ENCODE measurements around the gene NAALADL2.

Gene NAALADL2

DNA sequence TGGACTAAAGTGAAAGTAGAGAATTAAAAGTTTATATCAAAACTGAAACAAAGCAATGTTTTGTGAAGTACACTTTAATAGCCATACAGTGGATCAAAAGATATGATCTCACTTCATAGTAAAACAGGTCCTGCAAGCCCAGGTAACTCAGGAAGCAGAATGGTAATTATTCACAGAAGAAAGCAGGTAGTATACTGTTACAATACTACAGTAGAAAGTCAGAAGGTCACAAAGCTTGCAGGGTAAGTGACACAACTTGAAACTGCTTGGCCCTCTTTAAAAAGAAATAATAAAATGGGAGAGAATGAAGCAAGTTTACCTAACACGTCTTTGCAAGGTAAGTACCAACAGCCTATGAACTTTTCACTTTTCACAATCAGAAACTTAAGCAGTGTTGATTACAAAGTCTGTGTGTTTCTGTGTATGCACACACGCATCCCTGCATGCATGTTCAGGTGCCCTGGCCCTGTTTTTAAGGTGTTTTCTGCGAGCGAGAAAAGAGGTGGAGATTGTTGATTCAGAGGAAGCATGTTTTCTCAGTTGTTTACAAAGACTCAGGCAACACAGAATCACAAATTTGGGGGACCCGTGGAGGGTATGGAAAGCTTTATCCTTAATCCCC lies at the start of gene NAALADL2:
TSS of gene NAALADL2 (plus strand) at position 221 of the 622 bp plus-strand sequence.
- DNase-seq (ENCODE audit: low read depth in 2 of 2): no peak

DNA sequence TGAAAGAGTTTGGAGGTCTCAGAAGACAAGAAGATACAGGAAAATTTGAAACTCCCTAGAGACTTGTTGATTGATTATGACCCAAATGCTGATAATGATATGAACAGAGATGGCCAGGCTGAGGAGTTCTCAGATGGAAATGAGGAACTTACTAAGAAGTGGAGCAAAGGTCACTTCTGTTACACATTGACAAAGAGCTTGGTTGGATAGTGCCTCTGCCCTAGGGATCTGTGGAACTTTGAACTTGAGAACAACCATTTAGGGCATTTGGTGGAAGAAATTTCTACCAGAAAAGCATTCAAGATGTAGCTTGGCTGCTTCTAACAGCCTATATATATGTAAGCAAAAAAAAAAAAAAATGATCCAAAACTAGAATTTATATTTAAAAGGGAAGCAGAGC lies 48.9 kb upstream of the NAALADL2 start:
- DNase-seq (ENCODE audit: low read depth in 2 of 2): no peak

DNA sequence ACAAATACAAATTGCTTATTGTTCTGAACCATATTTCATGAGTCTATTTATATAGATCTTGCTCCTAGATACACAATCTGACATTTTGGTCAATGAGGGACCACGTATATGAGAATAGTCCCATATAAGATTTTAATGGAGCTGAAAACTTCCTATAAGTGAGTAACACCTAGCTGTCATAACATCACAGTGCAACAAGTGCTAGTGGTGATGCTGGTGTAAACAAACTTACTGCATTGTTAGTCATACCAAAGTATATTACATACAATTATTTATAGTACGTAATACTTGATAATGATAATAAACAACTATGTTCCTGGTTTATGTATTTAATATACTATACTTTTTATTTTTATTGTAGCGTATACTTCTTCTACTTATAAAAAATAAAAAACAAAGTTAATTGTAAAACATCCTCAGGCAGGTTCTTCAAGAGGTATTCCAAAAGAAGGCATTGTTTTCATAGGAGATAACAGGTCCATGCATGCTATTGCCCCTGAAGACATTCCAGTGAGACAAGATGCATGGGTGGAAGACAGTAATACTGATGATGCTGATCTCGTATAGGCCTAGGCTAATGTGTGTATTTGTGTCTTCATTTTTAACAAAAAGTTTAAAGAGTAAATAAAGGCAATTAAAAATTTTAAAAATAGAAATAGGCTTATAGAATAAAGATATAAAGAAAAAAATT lies 46.8 kb upstream of the NAALADL2 start:
- no peak for DNase-seq (ENCODE audit: low read depth in 2 of 2)

DNA sequence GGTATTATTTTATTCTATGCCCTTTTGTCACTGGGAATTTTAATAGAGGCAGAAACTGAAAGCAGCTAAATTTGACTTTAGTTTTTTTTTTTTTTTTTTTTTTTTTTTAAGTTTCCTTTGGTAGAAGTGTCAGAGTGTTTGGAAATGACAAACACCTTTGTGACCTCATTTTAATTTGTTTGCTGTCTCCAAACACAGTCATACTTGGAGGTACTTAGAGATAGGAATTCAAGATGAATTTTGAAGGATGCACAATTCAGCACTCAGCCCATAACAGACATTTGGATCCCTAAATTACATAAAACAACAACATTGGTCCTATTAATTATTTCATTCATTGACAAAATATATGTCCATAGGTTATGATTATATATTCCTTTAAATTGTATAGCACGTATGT lies 43.4 kb upstream of the NAALADL2 start:
- no peak for DNase-seq (ENCODE audit: low read depth in 2 of 2)

DNA sequence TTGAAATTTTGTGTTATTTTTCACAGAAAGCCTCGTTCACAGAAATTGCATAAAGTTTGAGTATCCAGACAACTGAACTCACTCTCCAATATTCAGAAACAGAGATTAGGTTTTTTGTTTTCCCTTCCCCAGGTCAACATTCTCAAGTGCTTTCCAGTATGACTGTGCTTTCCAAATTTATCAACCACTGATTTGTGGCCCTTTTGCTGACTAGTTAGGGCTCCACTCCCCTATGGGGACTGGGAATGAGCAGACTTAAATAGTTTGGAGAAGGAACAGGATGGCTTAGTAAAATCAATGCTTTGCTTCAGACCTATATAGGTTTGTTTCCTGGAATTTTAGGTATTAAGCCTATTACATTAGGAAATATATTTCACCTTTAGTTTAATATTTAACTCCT lies 38.2 kb upstream of the NAALADL2 start:
- DNase-seq (ENCODE audit: low read depth in 2 of 2): no peak

DNA sequence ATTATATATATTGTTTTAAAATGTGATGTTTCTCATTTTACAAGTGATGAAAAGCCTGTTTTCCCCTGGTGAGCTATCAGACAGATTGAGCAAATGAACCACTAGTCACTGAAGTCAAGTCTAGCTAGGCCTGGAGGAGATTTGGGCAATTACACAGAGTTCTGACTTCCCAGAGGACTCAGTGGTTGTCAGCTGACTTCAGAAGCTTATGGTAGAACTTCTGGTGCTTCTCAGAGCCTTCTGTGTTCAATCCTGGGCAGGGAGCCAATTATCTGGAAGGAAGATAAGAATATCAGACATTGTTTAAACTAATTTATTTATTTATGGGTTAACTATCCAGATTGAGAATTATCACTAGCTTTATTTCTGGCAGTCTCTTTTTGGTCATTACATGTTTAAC lies 37.7 kb upstream of the NAALADL2 start:
- DNase-seq (ENCODE audit: low read depth in 2 of 2): no peak

DNA sequence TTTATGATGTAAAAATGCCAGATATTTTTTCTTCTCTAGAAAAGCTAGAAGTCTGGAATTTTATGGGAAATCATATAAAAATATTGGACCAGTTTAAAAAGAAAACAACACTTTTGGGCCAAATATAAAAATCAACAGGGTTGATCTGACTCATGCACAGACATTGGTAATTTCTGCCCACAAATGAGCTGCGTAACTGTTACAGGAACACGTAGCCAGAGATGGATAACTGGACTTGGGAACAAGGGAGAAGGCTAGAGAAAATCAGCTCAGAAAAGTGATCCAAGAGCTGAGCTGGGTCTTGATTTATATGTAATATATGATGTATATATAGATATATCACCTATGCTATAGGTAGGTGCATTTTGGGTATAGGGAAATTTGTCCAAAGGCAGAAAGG lies 36.8 kb upstream of the NAALADL2 start:
- no peak for DNase-seq (ENCODE audit: low read depth in 2 of 2)

DNA sequence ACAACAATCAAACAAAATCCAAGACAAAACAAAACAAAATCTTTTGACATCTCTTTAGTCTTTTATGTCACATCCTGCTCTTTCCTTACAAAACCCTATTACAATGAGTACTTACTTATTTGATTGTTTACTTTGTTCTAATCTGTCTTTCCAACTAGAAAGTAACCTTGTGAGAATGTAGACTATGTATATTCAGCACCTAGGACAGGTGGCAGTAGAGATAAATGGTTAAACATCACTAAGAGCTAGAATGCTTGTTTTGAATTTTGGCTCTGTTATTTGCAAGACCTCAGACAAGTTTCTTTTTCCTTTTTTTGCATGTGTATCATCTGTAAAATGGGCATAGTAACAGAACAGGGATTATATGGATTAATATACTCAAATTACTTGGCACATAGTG lies 33.1 kb upstream of the NAALADL2 start:
- no peak for DNase-seq (ENCODE audit: low read depth in 2 of 2)

DNA sequence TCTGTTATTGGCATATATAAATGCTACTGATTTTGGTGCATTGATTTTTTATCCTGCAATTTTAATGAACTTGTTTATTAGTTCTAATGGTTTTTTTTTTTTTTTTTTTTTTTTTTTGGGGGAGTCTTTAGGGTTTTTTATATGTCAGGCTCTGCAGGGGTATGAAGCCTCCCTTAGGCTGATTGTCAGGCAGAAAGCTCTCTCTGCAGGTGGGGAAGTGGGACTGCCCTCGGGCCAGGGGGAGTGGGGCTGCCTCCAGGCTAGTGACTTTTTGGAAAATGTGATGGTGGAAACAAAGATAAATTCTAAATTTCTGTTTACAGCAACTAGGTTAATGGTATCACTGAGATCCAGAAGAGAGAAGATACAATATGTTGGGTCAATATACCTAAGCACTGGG lies 14.4 kb upstream of the NAALADL2 start:
- no peak for DNase-seq (ENCODE audit: low read depth in 2 of 2)

DNA sequence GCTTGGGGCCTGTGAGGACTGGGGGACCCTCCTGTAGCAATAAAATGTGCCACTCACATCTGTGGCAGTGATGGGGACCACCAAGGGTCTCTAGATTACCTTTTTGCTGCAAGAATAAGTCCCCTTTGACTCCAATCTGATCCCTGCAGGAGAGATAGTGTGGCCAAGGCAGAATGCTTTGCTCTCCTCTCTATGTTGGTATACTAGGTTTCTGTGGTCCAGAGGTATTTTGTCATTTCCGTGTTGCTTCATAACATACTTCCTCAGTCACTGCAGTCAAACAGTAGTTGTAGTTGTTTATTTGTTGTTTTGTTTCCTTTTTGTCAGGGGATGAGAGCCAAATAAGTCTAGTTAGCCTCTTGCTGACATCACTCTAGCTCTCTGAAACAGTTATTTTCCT lies 13.1 kb upstream of the NAALADL2 start:
- DNase-seq (ENCODE audit: low read depth in 2 of 2): no peak

DNA sequence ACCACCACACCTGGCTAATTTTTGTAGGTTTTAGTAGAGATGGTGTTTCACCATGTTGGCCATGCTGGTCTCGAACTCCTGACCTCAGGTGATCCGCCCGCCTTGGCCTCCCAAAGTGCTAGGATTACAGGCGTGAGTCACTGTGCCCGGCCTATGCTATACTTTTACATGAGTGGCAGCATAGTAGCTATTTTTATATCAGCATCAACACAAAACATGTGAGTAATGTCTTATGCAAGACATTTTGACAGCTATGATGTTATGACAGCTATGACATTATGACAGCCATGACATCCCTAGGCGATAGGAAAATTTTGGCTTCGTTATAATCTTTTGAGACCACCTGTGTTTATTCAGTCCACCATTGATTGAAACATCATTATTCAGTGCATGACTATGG lies 4.1 kb upstream of the NAALADL2 start:
- no peak for DNase-seq (ENCODE audit: low read depth in 2 of 2)

DNA sequence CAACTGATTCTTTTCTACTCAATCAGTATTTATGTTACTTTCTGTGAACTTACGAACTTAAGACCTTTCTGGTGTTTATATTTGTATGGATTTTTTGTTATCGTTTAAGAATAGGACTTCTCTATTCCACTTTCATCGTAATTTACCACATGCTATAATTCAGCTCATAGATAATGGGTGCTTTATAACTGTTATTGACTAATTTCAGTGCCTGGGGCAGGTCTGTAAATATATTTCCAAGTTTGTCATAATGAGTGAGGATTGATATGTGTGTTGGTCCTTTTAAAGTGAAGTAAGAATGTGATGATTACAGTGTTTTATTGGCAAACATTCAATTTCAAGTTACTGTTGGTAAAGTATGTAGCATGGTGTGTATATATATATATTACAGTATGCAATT lies 1.8 kb upstream of the NAALADL2 start:
- no peak for DNase-seq (ENCODE audit: low read depth in 2 of 2)

DNA sequence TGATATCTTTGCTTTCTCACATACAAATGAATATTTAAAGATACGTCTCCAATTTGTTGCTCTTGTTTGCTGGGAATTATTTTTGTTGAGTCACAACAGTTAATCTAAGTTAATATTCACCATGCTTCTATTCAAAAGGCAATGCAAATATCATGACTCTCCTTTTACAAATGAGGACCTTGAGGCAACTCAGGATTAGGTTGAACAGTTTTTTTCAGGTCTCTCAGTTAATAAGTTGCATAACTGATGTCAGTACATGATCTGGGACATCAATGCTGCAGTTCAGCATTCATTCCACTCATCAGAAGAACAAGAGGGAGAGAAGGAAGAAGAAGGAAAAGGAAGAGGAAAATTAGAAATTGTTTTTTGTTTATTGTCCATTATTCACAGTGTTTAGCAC lies 781 bp upstream of the NAALADL2 start:
- DNase-seq (ENCODE audit: low read depth in 2 of 2): no peak

DNA sequence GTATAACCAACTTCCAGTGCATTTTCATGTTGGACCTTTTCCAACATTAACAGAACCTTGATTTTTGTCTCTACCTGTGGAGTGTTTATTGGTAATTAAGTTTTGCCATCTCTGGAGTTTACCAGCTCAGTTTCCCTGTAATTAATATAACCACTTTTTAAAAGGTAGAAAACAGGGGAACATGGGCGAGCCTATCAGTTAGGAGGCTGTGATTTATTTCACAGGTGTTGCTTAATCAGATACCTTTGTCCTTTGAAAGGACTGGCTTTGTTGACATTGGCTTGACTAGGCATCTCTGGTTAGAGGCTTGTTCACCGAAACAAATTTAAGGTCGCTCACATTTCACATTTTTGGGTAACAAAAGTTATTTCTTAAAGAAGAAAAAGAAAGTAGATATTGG lies 622 bp downstream of the NAALADL2 start:
- DNase-seq (ENCODE audit: low read depth in 2 of 2): no peak

DNA sequence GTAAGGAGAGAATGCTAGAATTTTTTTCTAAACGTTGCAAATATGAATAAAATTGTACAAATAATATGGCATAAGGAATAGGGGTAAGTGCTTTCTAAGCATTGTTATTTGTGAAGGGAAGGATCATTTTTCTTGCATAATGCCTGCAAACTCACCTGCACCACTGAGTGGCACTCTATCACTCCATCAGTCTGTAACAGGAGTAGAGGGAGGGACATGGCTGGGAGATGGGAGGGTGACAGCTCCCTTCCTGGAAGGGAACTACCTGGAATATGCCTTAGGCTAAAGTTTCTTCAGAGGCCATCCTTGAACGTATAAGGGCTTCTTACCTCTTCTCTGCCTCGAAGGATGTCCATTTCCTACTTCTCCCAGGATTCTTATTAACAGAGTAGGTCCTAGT lies 3.0 kb downstream of the NAALADL2 start:
- DNase-seq (ENCODE audit: low read depth in 2 of 2): no peak

DNA sequence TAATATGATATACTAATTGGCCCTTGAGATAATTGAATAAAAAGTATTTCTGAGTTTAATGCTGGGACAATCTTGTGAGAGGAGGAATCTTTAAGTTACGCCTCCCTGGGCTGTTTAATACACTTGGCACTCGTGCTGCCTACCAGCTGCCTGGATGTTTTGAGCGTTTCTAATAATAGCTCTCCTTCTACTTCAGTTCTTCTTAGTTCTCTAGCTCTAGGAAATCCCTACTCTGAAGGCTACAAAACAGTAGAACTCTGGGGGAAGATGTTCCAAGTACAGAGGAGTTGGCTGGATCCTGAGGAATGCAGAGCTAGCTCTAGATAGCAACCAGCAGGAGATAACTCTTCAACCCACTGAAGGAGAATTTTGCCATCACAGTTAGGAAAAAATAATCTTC lies 3.5 kb downstream of the NAALADL2 start:
- DNase-seq (ENCODE audit: low read depth in 2 of 2): no peak

DNA sequence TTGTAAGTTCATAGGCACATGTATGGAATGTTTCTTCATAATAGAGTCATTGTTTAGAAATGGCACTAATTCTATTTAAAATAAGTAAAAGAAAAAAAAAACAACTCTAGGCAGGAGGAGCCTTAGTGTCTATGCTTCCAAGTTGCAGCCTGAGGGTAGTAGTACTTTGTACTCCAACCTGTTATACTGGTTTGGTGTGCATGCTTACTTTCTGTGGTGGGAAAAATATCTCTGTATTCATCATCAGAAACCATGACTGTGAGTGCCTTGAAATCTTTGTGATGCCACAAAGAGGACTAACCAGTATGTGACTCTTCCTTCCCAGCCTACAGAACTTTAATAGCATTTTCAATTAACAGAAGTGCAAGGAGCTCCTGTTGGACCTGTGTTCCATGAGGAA lies 4.4 kb downstream of the NAALADL2 start:
- DNase-seq (ENCODE audit: low read depth in 2 of 2): no peak

DNA sequence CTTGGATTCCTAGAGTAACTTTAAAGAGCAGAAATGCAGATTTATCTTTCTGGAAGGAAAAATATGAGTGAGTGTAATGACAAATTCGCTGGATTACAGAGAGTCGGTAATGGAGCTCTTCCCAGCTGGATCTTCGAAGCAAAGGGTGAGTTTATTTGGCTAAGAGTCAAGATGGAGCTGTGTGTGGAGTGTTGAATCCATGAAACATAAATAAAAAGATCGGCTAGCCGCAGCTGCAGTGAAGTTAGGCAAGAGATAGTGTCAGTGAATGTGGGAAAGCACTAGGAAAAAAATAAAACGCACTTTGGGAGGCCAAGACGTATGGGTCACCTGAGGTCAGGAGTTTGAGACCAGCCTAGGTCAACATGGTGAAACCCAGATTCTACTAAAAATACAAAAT lies 10.3 kb downstream of the NAALADL2 start:
- no peak for DNase-seq (ENCODE audit: low read depth in 2 of 2)

DNA sequence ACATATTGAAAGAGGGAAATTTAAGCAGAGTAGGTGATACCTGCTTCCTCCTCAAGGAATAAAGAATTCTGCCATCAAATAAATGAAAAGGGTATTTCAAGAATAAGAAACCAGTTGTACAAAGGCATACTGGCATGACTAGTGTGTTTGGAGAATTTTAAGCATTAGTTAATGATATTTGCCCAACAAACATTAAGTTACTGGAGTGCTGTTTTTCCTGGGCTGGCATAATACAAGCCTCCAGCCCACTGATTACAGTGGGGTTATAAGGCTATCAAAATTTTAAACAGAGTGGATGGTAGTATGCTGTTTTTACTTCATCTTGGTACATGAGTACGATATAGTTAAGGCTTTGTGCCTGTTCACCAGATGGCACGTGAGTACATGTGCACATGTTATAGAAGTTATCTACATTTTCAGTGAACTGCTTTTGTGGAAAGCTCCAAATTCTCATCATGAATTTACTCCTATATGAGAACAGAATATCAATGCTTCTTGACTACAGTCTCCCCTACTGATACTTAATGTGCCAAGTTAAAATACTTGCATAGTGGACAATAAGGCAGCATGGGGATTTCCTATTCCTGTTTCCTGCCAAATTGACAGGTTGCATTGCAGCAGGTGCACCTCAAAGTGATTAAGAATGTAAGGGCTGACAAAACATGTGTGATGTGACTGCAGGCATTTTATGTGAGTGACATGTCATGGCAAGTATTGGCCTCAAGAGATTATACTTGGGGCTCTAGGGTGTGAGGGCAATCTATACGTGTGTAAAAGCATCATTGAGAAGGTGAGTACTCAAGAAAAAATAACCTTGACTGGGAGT lies 14.9 kb downstream of the NAALADL2 start:
- no peak for DNase-seq (ENCODE audit: low read depth in 2 of 2)

DNA sequence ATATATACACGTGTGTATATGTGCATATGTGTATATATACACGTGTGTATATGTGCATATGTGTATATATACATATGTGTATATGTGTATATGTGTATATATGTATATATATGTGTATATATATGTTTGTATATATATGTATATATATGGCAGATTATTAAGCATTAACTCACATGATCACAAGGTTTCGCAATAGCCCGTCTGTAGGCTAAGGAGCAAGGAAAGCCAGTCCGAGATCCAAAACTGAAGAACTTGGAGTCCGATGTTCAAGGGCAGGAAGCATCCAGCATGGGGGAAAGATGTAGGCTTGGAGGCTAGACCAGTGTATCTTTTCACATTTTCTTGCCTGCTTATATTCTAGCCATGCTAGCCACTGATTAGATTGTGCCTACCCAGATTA lies 23.7 kb downstream of the NAALADL2 start:
- no peak for DNase-seq (ENCODE audit: low read depth in 2 of 2)

DNA sequence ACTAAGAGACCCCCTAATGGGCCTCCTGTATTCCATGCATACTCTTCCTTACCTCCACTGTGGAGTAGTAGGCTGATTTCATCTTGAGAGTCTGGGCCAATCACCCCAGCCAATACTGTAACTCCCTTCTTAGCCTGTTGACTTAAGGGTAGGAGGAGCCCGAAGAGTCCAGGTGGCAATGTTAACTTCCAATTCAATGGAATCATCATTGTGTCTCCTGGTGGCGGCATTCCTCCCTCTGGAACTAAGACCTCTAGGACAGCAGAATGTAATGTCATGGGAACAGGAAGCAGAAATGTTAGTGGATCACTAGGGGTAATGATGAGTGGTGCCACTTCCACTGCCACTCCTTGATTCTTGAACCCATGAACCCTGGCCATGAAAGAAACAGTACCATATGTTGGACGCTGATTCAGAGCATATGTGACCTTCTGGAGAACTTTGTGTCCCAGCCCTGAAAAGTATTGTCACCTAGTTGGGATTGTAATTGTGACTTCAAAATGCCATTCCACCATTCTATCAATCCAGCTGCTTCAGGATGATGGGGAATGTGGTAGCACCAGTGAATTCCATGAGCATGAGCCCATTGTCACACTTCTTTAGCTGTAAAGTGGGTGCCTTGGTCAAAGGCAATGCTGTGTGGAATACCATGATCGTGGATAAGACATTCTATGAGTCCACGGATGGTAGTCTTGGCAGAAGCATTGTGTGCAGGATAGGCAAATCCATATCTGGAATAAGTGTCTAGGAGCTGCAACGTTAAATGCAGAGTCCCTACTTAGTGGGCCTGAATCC lies 24.9 kb downstream of the NAALADL2 start:
- DNase-seq (ENCODE audit: low read depth in 2 of 2): no peak
